OCI-M2 (cell line): Measurements from ENCODE around the gene HACD2.

Experiments used
- DNase-seq: peaks from one replicate; lab custom pipeline; 2025; ENCODE audit not compliant: unreplicated experiment; lab: John Stamatoyannopoulos, UW

Gene HACD2

GRCh38 chr3:123571973-123572365 lies 12.9 kb downstream of the HACD2 start:
- DNase-seq = no peak

- no peak for DNase-seq
These were observed 13.4 kb downstream of the HACD2 start for GRCh38 chr3:123571264-123571972.

GRCh38 chr3:123568875-123569274 lies 16.0 kb downstream of the HACD2 start:
- DNase-seq = no peak

- no peak for DNase-seq
These were observed 16.8 kb downstream of the HACD2 start for GRCh38 chr3:123568034-123568433.

GRCh38 chr3:123564056-123564455 lies 20.8 kb downstream of the HACD2 start:
- DNase-seq = no peak

- no peak for DNase-seq
These were observed 22.3 kb downstream of the HACD2 start for GRCh38 chr3:123562547-123562946.

- no peak for DNase-seq
These were observed 23.7 kb downstream of the HACD2 start for GRCh38 chr3:123561188-123561587.

- no peak for DNase-seq
These were observed 25.6 kb downstream of the HACD2 start for GRCh38 chr3:123559040-123559861.

GRCh38 chr3:123553536-123553935 lies 31.3 kb downstream of the HACD2 start:
- DNase-seq = no peak

GRCh38 chr3:123552768-123553167 lies 32.1 kb downstream of the HACD2 start:
- no peak for DNase-seq

- DNase-seq = no peak
These were observed 32.6 kb downstream of the HACD2 start for GRCh38 chr3:123552095-123552714.

GRCh38 chr3:123547881-123548519 lies 36.9 kb downstream of the HACD2 start:
- DNase-seq = no peak

GRCh38 chr3:123546133-123546755 lies 38.6 kb downstream of the HACD2 start:
- no peak for DNase-seq

GRCh38 chr3:123543950-123544349 lies 40.9 kb downstream of the HACD2 start:
- no peak for DNase-seq

GRCh38 chr3:123540285-123540684 lies 44.6 kb downstream of the HACD2 start:
- DNase-seq = no peak

GRCh38 chr3:123536153-123536895 lies 48.5 kb downstream of the HACD2 start:
- no peak for DNase-seq

GRCh38 chr3:123535580-123535979 lies 49.3 kb downstream of the HACD2 start:
- no peak for DNase-seq

- no peak for DNase-seq
These were observed 50.6 kb downstream of the HACD2 start for GRCh38 chr3:123534264-123534663.

GRCh38 chr3:123533554-123534159 lies 51.2 kb downstream of the HACD2 start:
- no peak for DNase-seq

- DNase-seq = no peak
These were observed 56.7 kb downstream of the HACD2 start for GRCh38 chr3:123528130-123528529.
